PC-3 (cell line): ENCODE results near the gene MAD1L1. TPM values are rescaled to one million over a fixed set of nuclear protein-coding genes. Genes with fewer than 3 reads are reported as not detected.

Source experiments
- ATAC-seq: fragments of 200-7000 bp; cut with Tn5 transposase; 2 replicates; pipeline ENCODE4 v1.9.1; 2020; ENCODE audit warnings: mild to moderate bottlenecking, moderate library complexity
- BruUV-seq: library from RNA; stranded (reverse); fragments of 400-500 nt; replicated peaks from 2 replicates; lab custom pipeline; 2021; lab: Mats Ljungman, UMichigan
- CTCF ChIA-PET: fragments of 300-600 bp; sonication (Branson Sonifier 250); formaldehyde crosslinking; loops from one replicate; lab custom pipeline; 2022; ENCODE audit warnings: antibody characterized with exemption; lab: Charles Lee
- POLR2A ChIA-PET: fragments of 300-600 bp; sonication (Branson Sonifier 250); formaldehyde crosslinking; loops from one replicate; lab custom pipeline; 2022; ENCODE audit warnings: antibody characterized with exemption; ENCODE audit not compliant: unreplicated experiment; lab: Charles Lee
- DNase-seq: peaks from one replicate; pipeline ENCODE4 v3.0.0-alpha.2; 2015
- H2AFZ ChIP-seq: fragments of 300-600 bp; sonication (generic); 2 replicates; pipeline ENCODE4 v1.6.0; 2016; ENCODE audit warnings: antibody characterized with exemption, low read length
- H3F3A ChIP-seq: fragments of 300-600 bp; sonication (generic); one replicate; pipeline ENCODE4 v1.6.0; 2017; ENCODE audit warnings: antibody characterized with exemption, low read length, control low read depth, mild to moderate bottlenecking; ENCODE audit not compliant: unreplicated experiment
- H3K27ac ChIP-seq: fragments of 300-600 bp; sonication (generic); 2 replicates; pipeline ENCODE4 v1.5.1; 2016; ENCODE audit warnings: mild to moderate bottlenecking, low read length
- H3K27me3 ChIP-seq: fragments of 300-600 bp; sonication (generic); 2 replicates; pipeline ENCODE4 v1.6.1; 2016; ENCODE audit warnings: low read length, mixed read lengths
- H3K36me3 ChIP-seq: fragments of 300-600 bp; sonication (generic); 2 replicates; pipeline ENCODE4 v1.6.1; 2016; ENCODE audit warnings: low read depth, mixed run types, low read length, mixed read lengths
- H3K4me1 ChIP-seq: fragments of 300-600 bp; sonication (generic); 2 replicates; pipeline ENCODE4 v1.5.1; 2016; ENCODE audit warnings: low read length; ENCODE audit not compliant: insufficient read depth
- H3K4me2 ChIP-seq: fragments of 300-600 bp; sonication (generic); 2 replicates; pipeline ENCODE4 v1.6.0; 2016; ENCODE audit warnings: low read length
- H3K4me3 ChIP-seq: fragments of 300-600 bp; sonication (generic); 2 replicates; pipeline ENCODE4 v1.5.1; 2016; ENCODE audit warnings: mild to moderate bottlenecking, low read length, mixed read lengths
- H3K79me2 ChIP-seq: fragments of 300-600 bp; sonication (generic); 2 replicates; pipeline ENCODE4 v1.6.1; 2017; ENCODE audit warnings: low read length, mixed read lengths
- H3K9ac ChIP-seq: fragments of 300-600 bp; sonication (generic); 2 replicates; pipeline ENCODE4 v1.6.0; 2016; ENCODE audit warnings: mild to moderate bottlenecking, low read length
- H3K9me2 ChIP-seq: fragments of 300-600 bp; sonication (generic); replicated peaks from 2 replicates; pipeline ENCODE4 v1.6.1; 2016; ENCODE audit warnings: mixed run types, low read length, mixed read lengths
- H3K9me3 ChIP-seq: fragments of 300-600 bp; sonication (generic); 2 replicates; pipeline ENCODE4 v1.6.1; 2016; ENCODE audit warnings: low read length, mixed read lengths
- H4K20me1 ChIP-seq: fragments of 300-600 bp; sonication (generic); 2 replicates; pipeline ENCODE4 v1.6.1; 2016; ENCODE audit warnings: low read length, mixed read lengths
- CTCF ChIP-seq: fragments of 300-600 bp; sonication (generic); conservative IDR thresholded peaks from 2 replicates; pipeline ENCODE4 v1.5.1; 2017; ENCODE audit warnings: antibody characterized with exemption, low read depth, mild to moderate bottlenecking, low read length
- EZH2 ChIP-seq: fragments of 300-600 bp; sonication (generic); IDR thresholded peaks from one replicate; pipeline ENCODE4 v1.6.1; 2017; ENCODE audit warnings: antibody characterized with exemption, mild to moderate bottlenecking, low read length; ENCODE audit not compliant: unreplicated experiment
- EZH2phosphoT487 ChIP-seq: fragments of 300-600 bp; sonication (generic); IDR thresholded peaks from 2 replicates; pipeline ENCODE4 v1.6.1; 2018; ENCODE audit warnings: mild to moderate bottlenecking, antibody characterized with exemption, low read length, borderline replicate concordance
- intact Hi-C: fragments of 100-400 bp; cut with micrococcal nuclease; formaldehyde crosslinking; loops from 2 replicates; pipeline ENCODE4 v1.9.0; 2023
- total RNA-seq: library from RNA; depleted of rRNA; stranded (reverse); fragments of >200 nt; gene quantifications from 2 replicates; pipeline ENCODE4 v1.2.3, GENCODE V29; 2014

The MAD1L1 gene
- total RNA-seq, 1 experiment from 2014 or later: 88.4 TPM

GRCh38 chr7:2257651-2258050, 24.9 kb upstream of the MAD1L1 start:
- Histone ChIP-seq H3K27me3 (no peaks in the 10 kb centered on the region), H2AFZ (no peak overlapping the region), H3K79me2 (no peaks in the 10 kb centered on the region), H3K4me3 (no peak overlapping the region), H3F3A (no peaks in the 10 kb centered on the region), H3K27ac (no peak overlapping the region), H4K20me1 (no peaks in the 10 kb centered on the region), H3K4me2 (no peak overlapping the region), H3K9me2 (no peaks in the 10 kb centered on the region), H3K9me3 (no peaks in the 10 kb centered on the region), H3K4me1 (peaks cover 35% of the 10 kb centered on the region), H3K9ac (no peak overlapping the region), H3K36me3 (no peaks in the 10 kb centered on the region)
- TF ChIP-seq CTCF (no peak), EZH2phosphoT487 (no peak), EZH2 (no peak)
- ATAC-seq: no peak
- DNase-seq: no peak
- ChIA-PET CTCF (no interaction called here), POLR2A (no interaction called here)
- intact Hi-C loops: no loop called here
- BruUV-seq: no TSS peak

- Histone ChIP-seq H3K4me2 (no peak overlapping the region), H3K36me3 (no peaks in the 10 kb centered on the region), H2AFZ (no peak overlapping the region), H3K9me3 (no peaks in the 10 kb centered on the region), H4K20me1 (no peaks in the 10 kb centered on the region), H3F3A (no peaks in the 10 kb centered on the region), H3K27me3 (no peaks in the 10 kb centered on the region), H3K4me1 (peaks cover 35% of the 10 kb centered on the region), H3K9me2 (no peaks in the 10 kb centered on the region), H3K4me3 (no peak overlapping the region), H3K27ac (no peak overlapping the region), H3K79me2 (no peaks in the 10 kb centered on the region), H3K9ac (no peak overlapping the region)
- TF ChIP-seq EZH2: no peak
- no peak for TF ChIP-seq EZH2phosphoT487
- no peak for TF ChIP-seq CTCF
- POLR2A ChIA-PET: no interaction called here
- no peak for DNase-seq
- no TSS peak for BruUV-seq
- intact Hi-C loops: no loop called here
- CTCF ChIA-PET: no interaction called here
- ATAC-seq: no peak
These were observed 24.4 kb upstream of the MAD1L1 start for GRCh38 chr7:2257046-2257551.

- CTCF ChIA-PET: no interaction called here
- TF ChIP-seq EZH2phosphoT487 (no peak), CTCF (no peak), EZH2 (no peak)
- Histone ChIP-seq H3K4me2 (peak overlapping the region; percentile 24), H4K20me1 (no peaks in the 10 kb centered on the region), H3K27me3 (no peaks in the 10 kb centered on the region), H3K4me1 (peaks cover 34% of the 10 kb centered on the region), H3K27ac (peak overlapping the region; percentile 57), H3F3A (no peaks in the 10 kb centered on the region), H2AFZ (no peak overlapping the region), H3K36me3 (no peaks in the 10 kb centered on the region; the same call in 1 of the 2 replicates), H3K9me3 (no peaks in the 10 kb centered on the region), H3K9ac (0 out of 2 replicates have a peak overlapping the region, but pooled peaks have one; percentile 8), H3K9me2 (no peaks in the 10 kb centered on the region), H3K79me2 (no peaks in the 10 kb centered on the region), H3K4me3 (no peak overlapping the region)
- BruUV-seq: TSS peak; percentile 52
- ATAC-seq (no peak), DNase-seq (no peak)
- intact Hi-C loops: no loop called here
- POLR2A ChIA-PET: no interaction called here
These were observed 23.7 kb upstream of the MAD1L1 start for GRCh38 chr7:2256306-2257045.
